ENCODE data around the gene SCFD1. TPM values are rescaled to one million over a fixed set of nuclear protein-coding genes. Genes with fewer than 3 reads are reported as not detected.

SCFD1 gene
- total and polyA plus RNA-seq, 3 donors from 2014 or later, result 43.3 to 74.6 (median 63.3) TPM

DNA sequence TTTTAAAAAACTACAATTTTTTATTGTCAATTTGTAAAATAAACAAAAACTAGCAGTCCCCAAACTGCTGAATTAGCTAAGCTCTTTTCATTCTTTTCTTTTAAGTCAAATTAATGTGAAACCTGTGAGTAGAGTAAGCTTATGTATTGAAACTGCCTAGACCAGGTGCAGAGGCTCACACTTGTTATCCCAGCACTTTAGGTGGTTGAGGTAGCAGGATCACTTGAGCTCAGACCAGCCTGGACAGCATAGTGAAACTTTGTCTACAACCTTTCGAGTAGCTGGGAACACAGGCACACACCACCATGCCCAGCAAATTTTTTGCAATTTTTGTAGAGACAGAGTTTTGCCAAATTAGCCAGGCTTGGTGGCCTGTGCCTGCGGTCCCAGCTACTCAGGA, 26.4 kb downstream of the SCFD1 start:
- Histone ChIP-seq H3K36me3 (ENCODE audit: low read depth, missing control alignments) (no peaks in the 10 kb centered on the region), H3K9me3 (no peaks in the 10 kb centered on the region), H3K27ac (no peak overlapping the region), H3K4me1 (no peaks in the 10 kb centered on the region), H3K4me3 (no peak overlapping the region), H3K27me3 (no peaks in the 10 kb centered on the region)
- DNase-seq, result no peak
- 86 to 89% methylated on average over 2 of the region's 2 CpGs for WGBS, 2 donors
- no peak for TF ChIP-seq POLR2A (IDR thresholded peaks at IDR 0.05)
- TF ChIP-seq, protein P1, sequence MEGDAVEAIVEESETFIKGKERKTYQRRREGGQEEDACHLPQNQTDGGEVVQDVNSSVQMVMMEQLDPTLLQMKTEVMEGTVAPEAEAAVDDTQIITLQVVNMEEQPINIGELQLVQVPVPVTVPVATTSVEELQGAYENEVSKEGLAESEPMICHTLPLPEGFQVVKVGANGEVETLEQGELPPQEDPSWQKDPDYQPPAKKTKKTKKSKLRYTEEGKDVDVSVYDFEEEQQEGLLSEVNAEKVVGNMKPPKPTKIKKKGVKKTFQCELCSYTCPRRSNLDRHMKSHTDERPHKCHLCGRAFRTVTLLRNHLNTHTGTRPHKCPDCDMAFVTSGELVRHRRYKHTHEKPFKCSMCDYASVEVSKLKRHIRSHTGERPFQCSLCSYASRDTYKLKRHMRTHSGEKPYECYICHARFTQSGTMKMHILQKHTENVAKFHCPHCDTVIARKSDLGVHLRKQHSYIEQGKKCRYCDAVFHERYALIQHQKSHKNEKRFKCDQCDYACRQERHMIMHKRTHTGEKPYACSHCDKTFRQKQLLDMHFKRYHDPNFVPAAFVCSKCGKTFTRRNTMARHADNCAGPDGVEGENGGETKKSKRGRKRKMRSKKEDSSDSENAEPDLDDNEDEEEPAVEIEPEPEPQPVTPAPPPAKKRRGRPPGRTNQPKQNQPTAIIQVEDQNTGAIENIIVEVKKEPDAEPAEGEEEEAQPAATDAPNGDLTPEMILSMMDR (IDR thresholded peaks at IDR 0.05), result no peak
- intact Hi-C loops (cut with DNase I; ENCODE audit: low total_unique reads), result no loop called here

DNA sequence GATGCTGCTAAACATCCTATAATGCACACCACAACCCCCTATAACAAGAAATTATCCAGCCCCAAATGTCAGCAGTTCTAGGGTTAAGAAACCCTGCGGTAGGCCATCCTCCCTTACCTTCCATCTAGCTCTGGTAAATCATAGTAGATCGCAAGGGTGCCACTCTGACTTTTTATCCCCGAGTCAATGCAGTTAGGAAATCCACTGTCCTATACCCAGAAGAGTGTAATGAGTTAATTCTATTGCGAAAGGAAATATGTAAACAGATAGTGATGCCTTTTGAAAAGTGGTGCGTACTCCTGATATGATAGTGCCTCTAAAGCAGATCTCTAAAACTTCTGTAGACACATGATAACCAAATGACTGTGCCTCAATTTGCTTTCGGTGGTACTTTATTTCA, 29.8 kb downstream of the SCFD1 start:
- H3K4me3 ChIP-seq, result no peak overlapping the region
- H3K27me3 ChIP-seq, result no peaks in the 10 kb centered on the region
- intact Hi-C loops (cut with DNase I; ENCODE audit: low total_unique reads), result no loop called here
- H3K4me1 ChIP-seq, result no peaks in the 10 kb centered on the region
- no peaks in the 10 kb centered on the region for H3K36me3 ChIP-seq (ENCODE audit: low read depth, missing control alignments)
- TF ChIP-seq, protein P1 (IDR thresholded peaks at IDR 0.05), result no peak
- TF ChIP-seq POLR2A (IDR thresholded peaks at IDR 0.05), result no peak
- WGBS, 2 donors, result 88 to 96% methylated on average over 6 of the region's 6 CpGs
- no peaks in the 10 kb centered on the region for H3K9me3 ChIP-seq
- DNase-seq, result no peak
- no peak overlapping the region for H3K27ac ChIP-seq

DNA sequence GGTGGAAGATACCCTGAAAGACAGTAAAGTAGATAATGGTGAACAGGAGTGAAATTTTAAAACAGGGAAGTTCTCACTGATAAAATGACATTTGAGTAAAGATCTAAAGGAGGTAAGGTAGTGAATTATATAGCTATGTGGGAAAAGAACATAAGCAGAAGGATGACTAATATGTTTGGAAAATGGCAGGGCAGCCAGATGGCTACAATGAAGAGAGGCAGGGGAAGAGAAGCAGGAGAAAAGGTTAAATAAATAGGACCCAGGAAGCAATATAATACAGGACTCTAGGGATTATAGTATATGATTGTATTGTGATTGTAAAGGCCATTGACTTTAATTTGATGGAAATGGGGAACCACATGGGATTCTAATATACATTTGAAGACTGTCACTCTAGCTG, 33.0 kb downstream of the SCFD1 start:
- Histone ChIP-seq H3K9me3 (no peaks in the 10 kb centered on the region), H3K36me3 (ENCODE audit: low read depth, missing control alignments) (no peaks in the 10 kb centered on the region), H3K4me1 (no peaks in the 10 kb centered on the region), H3K27me3 (no peaks in the 10 kb centered on the region), H3K4me3 (no peak overlapping the region), H3K27ac (no peak overlapping the region)
- no peak for DNase-seq
- no peak for TF ChIP-seq POLR2A (IDR thresholded peaks at IDR 0.05)
- TF ChIP-seq, protein P1 (IDR thresholded peaks at IDR 0.05), result no peak
- intact Hi-C loops (cut with DNase I; ENCODE audit: low total_unique reads), result no loop called here

DNA sequence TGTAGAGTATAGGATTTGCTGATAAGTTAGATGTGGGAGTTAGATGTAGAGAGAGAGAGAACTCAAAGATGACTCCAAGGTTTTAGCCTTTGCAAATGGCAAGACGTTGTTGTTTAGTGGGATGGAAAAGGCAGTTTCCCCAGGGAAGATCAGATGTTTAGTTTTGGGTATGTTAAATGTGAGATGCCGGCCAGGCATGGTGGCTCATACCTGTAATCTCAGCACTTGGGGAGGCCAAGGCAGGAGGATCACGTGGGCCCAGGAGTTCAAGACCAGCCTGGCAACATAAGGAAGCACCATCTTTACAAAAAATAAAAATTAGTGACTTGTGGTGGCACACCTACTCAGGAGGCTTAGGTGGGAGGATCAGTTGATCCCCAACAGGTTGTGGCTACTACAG, 33.5 kb downstream of the SCFD1 start:
- 90% methylated on average over 3 of the region's 3 CpGs for WGBS, 2 donors
- DNase-seq, result no peak
- H3K36me3 ChIP-seq (ENCODE audit: low read depth, missing control alignments), result no peaks in the 10 kb centered on the region
- no peaks in the 10 kb centered on the region for H3K9me3 ChIP-seq
- no peaks in the 10 kb centered on the region for H3K27me3 ChIP-seq
- intact Hi-C loops (cut with DNase I; ENCODE audit: low total_unique reads), result no loop called here
- no peak overlapping the region for H3K4me3 ChIP-seq
- H3K27ac ChIP-seq, result no peak overlapping the region
- no peak for TF ChIP-seq POLR2A (IDR thresholded peaks at IDR 0.05)
- TF ChIP-seq, protein P1 (IDR thresholded peaks at IDR 0.05), result no peak
- H3K4me1 ChIP-seq, result no peaks in the 10 kb centered on the region

DNA sequence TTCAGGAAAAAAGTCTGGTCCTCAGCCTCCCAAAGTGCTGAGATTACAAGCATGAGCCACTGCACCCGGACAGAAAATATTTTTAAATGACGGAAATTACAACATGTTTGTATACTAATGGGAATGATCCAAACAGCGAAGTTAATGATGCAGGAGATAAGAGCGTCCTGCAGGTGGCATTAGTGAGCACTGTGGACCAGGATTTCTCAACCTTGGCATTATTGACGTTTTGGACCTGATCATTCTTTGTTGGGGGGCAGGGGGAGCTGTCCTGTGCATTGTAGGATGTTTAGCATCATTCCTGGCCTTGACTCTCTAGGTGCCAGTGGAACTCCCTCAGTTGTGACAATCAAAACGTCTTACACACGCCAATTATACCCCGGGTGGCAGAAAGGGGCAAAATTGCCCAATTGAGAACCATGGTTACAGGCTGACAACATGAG, 34.1 kb downstream of the SCFD1 start:
- TF ChIP-seq, protein P1 (IDR thresholded peaks at IDR 0.05), result peak; percentile 25 to 64 (median 48)
- TF ChIP-seq POLR2A (IDR thresholded peaks at IDR 0.05), result no peak
- peak; percentile 25 for DNase-seq
- H3K27me3 ChIP-seq, result no peaks in the 10 kb centered on the region
- H3K9me3 ChIP-seq, result no peaks in the 10 kb centered on the region
- WGBS, 2 donors, result 54 to 61% methylated on average over 8 of the region's 8 CpGs
- H3K4me1 ChIP-seq, result no peaks in the 10 kb centered on the region
- H3K36me3 ChIP-seq (ENCODE audit: low read depth, missing control alignments), result no peaks in the 10 kb centered on the region
- H3K4me3 ChIP-seq, result no peak overlapping the region
- H3K27ac ChIP-seq, result no peak overlapping the region
- intact Hi-C loops (cut with DNase I; ENCODE audit: low total_unique reads), result no loop called here
